Measurements from ENCODE around the gene FDXACB1.

The FDXACB1 gene

DNA sequence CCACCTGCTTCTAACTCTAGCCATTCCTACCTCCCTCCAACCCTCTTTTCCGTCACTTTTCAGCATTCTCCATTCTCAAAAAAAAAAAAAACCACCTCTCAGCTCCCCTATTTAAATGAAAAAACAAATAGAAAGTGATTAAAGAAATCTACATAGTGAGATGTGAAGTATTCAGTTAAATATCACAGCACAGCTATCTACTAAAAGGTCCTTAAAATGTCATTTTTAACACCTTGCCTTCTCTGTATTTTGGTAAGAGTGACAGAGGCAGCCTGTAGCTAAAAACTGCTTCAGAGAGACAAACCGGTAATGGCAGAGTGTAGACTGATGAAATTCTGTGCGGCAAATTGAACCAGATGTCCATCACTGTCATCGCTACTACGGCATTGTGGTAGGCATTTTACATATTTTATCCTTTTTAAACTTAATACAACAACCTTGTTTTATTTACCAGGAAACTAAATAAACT, 7.2 kb downstream of the FDXACB1 start:
- DNase-seq (ENCODE audit: low read depth, low spot score): no peak
- peaks cover 16% of the 10 kb centered on the region for H3K36me3 ChIP-seq (ENCODE audit: insufficient read depth, insufficient read length, low read length)
- no peak for TF ChIP-seq YY1 (IDR thresholded peaks at IDR 0.05; ENCODE audit: insufficient read depth, insufficient read length)
- no peak for TF ChIP-seq SUZ12 (IDR thresholded peaks at IDR 0.05; ENCODE audit: extremely low read depth, insufficient read depth, insufficient read length)
- TF ChIP-seq ZNF274 (IDR thresholded peaks at IDR 0.05; ENCODE audit: low read depth, low read length): no peak
- no peaks in the 10 kb centered on the region for H3K27me3 ChIP-seq (ENCODE audit: insufficient read depth, insufficient read length)
- peak overlapping the region; percentile 80 for H3K9ac ChIP-seq (ENCODE audit: insufficient read length, low read depth)
- peak overlapping the region; percentile 63 for H3K4me3 ChIP-seq (ENCODE audit: insufficient read length, low read depth)
- no peaks in the 10 kb centered on the region for H3K9me3 ChIP-seq (ENCODE audit: insufficient read depth, low read length)
- H3K4me1 ChIP-seq (ENCODE audit: insufficient read depth, insufficient read length): no peaks in the 10 kb centered on the region

DNA sequence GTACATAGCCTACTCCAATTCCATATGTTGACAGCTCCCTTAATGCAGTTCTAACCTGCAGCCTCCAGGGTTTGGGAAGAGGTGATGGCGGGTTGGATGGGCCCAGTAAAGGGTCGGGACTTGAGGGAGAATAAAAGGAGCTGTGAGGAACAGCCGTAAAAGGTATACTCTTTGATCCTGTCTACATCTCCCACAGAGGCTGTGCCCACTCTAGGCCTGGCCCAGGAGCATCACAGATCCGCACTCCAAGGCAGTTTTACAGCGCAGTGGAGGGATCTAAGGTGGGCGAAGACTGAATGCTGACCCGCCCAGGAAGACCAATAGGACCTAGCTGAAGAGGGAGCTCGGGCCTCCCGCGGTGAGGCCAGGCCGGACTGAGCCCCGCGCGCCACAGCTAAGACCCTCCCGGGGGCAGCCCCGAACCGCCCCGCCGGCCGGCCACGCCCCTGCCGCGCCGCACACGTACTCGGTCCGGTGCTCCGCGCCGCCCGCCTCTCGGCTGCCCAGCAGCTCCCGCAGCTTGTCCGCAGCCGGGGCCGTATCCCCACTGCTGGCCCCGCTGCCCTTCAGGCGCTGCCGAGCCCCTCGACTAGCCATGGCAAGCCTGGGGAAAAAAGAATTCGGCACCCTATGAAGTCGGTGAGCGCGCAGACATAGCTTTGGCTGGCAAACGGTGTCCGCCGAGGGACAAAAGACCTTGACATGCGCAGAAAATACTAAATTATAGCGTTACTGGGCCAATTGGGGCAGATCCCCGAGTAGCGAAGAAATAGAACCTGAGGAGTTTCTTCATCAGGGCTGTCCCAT, 7.9 kb downstream of the FDXACB1 start, which contains the start of gene ALG9:
ALG9 (minus strand) TSS at position 696 of the 807 bp plus-strand sequence; CDS start at position 597, 99 bp downstream.
- TF ChIP-seq SUZ12 (IDR thresholded peaks at IDR 0.05; ENCODE audit: extremely low read depth, insufficient read depth, insufficient read length) (no peak), ZNF274 (IDR thresholded peaks at IDR 0.05; ENCODE audit: low read depth, low read length) (no peak), YY1 (IDR thresholded peaks at IDR 0.05; ENCODE audit: insufficient read depth, insufficient read length) (no peak)
- H3K4me1 ChIP-seq (ENCODE audit: insufficient read depth, insufficient read length): no peaks in the 10 kb centered on the region
- peaks cover 17% of the 10 kb centered on the region for H3K36me3 ChIP-seq (ENCODE audit: insufficient read depth, insufficient read length, low read length)
- H3K27me3 ChIP-seq (ENCODE audit: insufficient read depth, insufficient read length): no peaks in the 10 kb centered on the region
- no peaks in the 10 kb centered on the region for H3K9me3 ChIP-seq (ENCODE audit: insufficient read depth, low read length)
- peak within 1 kb of the TSS; percentile 80 for H3K9ac ChIP-seq (ENCODE audit: insufficient read length, low read depth)
- peak; percentile 35 for DNase-seq (ENCODE audit: low read depth, low spot score)
- H3K4me3 ChIP-seq (ENCODE audit: insufficient read length, low read depth): peak within 1 kb of the TSS; percentile 63

- DNase-seq (ENCODE audit: low read depth, low spot score): no peak
- H3K9ac ChIP-seq (ENCODE audit: insufficient read length, low read depth): peak overlapping the region; percentile 80
Measured at GRCh38 chr11:111870522-111870885, 8.5 kb downstream of the FDXACB1 start.

GRCh38 chr11:111870113-111870512, 8.9 kb downstream of the FDXACB1 start:
- Histone ChIP-seq H3K4me3 (ENCODE audit: insufficient read length, low read depth) (no peak overlapping the region), H3K9me3 (ENCODE audit: insufficient read depth, low read length) (no peaks in the 10 kb centered on the region), H3K27me3 (ENCODE audit: insufficient read depth, insufficient read length) (no peaks in the 10 kb centered on the region), H3K4me1 (ENCODE audit: insufficient read depth, insufficient read length) (no peaks in the 10 kb centered on the region), H3K9ac (ENCODE audit: insufficient read length, low read depth) (no peak overlapping the region), H3K36me3 (ENCODE audit: insufficient read depth, insufficient read length, low read length) (peaks cover 24% of the 10 kb centered on the region)
- TF ChIP-seq SUZ12 (IDR thresholded peaks at IDR 0.05; ENCODE audit: extremely low read depth, insufficient read depth, insufficient read length) (no peak), YY1 (IDR thresholded peaks at IDR 0.05; ENCODE audit: insufficient read depth, insufficient read length) (no peak), ZNF274 (IDR thresholded peaks at IDR 0.05; ENCODE audit: low read depth, low read length) (no peak)
- DNase-seq (ENCODE audit: low read depth, low spot score): no peak

More at GRCh38 chr11:111870522-111870885, 8.5 kb downstream of the FDXACB1 start:
- TF ChIP-seq YY1 (IDR thresholded peaks at IDR 0.05; ENCODE audit: insufficient read depth, insufficient read length): no peak
- TF ChIP-seq ZNF274 (IDR thresholded peaks at IDR 0.05; ENCODE audit: low read depth, low read length): no peak
- no peak for TF ChIP-seq SUZ12 (IDR thresholded peaks at IDR 0.05; ENCODE audit: extremely low read depth, insufficient read depth, insufficient read length)
- peaks cover 21% of the 10 kb centered on the region for H3K36me3 ChIP-seq (ENCODE audit: insufficient read depth, insufficient read length, low read length)
- no peaks in the 10 kb centered on the region for H3K27me3 ChIP-seq (ENCODE audit: insufficient read depth, insufficient read length)
- H3K4me1 ChIP-seq (ENCODE audit: insufficient read depth, insufficient read length): no peaks in the 10 kb centered on the region
- no peaks in the 10 kb centered on the region for H3K9me3 ChIP-seq (ENCODE audit: insufficient read depth, low read length)
- peak overlapping the region; percentile 63 for H3K4me3 ChIP-seq (ENCODE audit: insufficient read length, low read depth)

DNA sequence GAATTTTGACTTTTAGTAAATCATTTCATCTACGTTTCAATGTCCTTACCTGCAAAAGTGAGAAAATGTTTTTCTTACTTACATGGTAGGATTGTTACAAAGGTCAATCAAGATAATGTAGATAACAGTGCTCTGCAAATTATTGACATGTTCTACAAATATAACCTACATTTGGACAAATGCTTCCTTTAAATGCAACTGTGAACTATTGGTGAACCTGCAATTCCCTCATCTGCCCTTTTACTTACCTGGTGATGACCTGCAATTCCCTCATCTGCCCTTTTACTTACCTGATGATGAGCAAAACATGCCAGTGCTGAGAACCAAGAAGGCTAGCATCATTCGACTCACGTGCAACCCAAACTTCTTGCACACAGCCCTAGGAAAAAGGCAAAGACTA, 18.7 kb downstream of the FDXACB1 start:
- Histone ChIP-seq H3K9ac (ENCODE audit: insufficient read length, low read depth) (no peak overlapping the region), H3K4me1 (ENCODE audit: insufficient read depth, insufficient read length) (no peaks in the 10 kb centered on the region), H3K9me3 (ENCODE audit: insufficient read depth, low read length) (no peaks in the 10 kb centered on the region), H3K27me3 (ENCODE audit: insufficient read depth, insufficient read length) (no peaks in the 10 kb centered on the region), H3K4me3 (ENCODE audit: insufficient read length, low read depth) (no peak overlapping the region), H3K36me3 (ENCODE audit: insufficient read depth, insufficient read length, low read length) (peaks cover 14% of the 10 kb centered on the region)
- no peak for TF ChIP-seq YY1 (IDR thresholded peaks at IDR 0.05; ENCODE audit: insufficient read depth, insufficient read length)
- no peak for TF ChIP-seq ZNF274 (IDR thresholded peaks at IDR 0.05; ENCODE audit: low read depth, low read length)
- no peak for TF ChIP-seq SUZ12 (IDR thresholded peaks at IDR 0.05; ENCODE audit: extremely low read depth, insufficient read depth, insufficient read length)
- DNase-seq (ENCODE audit: low read depth, low spot score): no peak

- peaks cover 15% of the 10 kb centered on the region for H3K36me3 ChIP-seq (ENCODE audit: insufficient read depth, insufficient read length, low read length)
- no peak for TF ChIP-seq ZNF274 (IDR thresholded peaks at IDR 0.05; ENCODE audit: low read depth, low read length)
- no peak for TF ChIP-seq YY1 (IDR thresholded peaks at IDR 0.05; ENCODE audit: insufficient read depth, insufficient read length)
- TF ChIP-seq SUZ12 (IDR thresholded peaks at IDR 0.05; ENCODE audit: extremely low read depth, insufficient read depth, insufficient read length): no peak
- H3K4me3 ChIP-seq (ENCODE audit: insufficient read length, low read depth): no peak overlapping the region
- no peak for DNase-seq (ENCODE audit: low read depth, low spot score)
- H3K4me1 ChIP-seq (ENCODE audit: insufficient read depth, insufficient read length): no peaks in the 10 kb centered on the region
- no peaks in the 10 kb centered on the region for H3K27me3 ChIP-seq (ENCODE audit: insufficient read depth, insufficient read length)
- H3K9me3 ChIP-seq (ENCODE audit: insufficient read depth, low read length): no peaks in the 10 kb centered on the region
- no peak overlapping the region for H3K9ac ChIP-seq (ENCODE audit: insufficient read length, low read depth)
Measured at GRCh38 chr11:111855506-111855905, 23.5 kb downstream of the FDXACB1 start.

- Histone ChIP-seq H3K4me1 (ENCODE audit: insufficient read depth, insufficient read length) (no peaks in the 10 kb centered on the region), H3K9ac (ENCODE audit: insufficient read length, low read depth) (no peak overlapping the region), H3K36me3 (ENCODE audit: insufficient read depth, insufficient read length, low read length) (peaks cover 5% of the 10 kb centered on the region), H3K4me3 (ENCODE audit: insufficient read length, low read depth) (no peak overlapping the region), H3K27me3 (ENCODE audit: insufficient read depth, insufficient read length) (no peaks in the 10 kb centered on the region), H3K9me3 (ENCODE audit: insufficient read depth, low read length) (no peaks in the 10 kb centered on the region)
- no peak for DNase-seq (ENCODE audit: low read depth, low spot score)
- TF ChIP-seq ZNF274 (IDR thresholded peaks at IDR 0.05; ENCODE audit: low read depth, low read length): no peak
- no peak for TF ChIP-seq YY1 (IDR thresholded peaks at IDR 0.05; ENCODE audit: insufficient read depth, insufficient read length)
- no peak for TF ChIP-seq SUZ12 (IDR thresholded peaks at IDR 0.05; ENCODE audit: extremely low read depth, insufficient read depth, insufficient read length)
Measured at GRCh38 chr11:111852103-111852502, 26.9 kb downstream of the FDXACB1 start.
